HTERT RPE-1 (cell line): ENCODE results near the gene ATOH8.

Experiments
- in situ Hi-C: fragments of 300-500 bp; cut with MboI; formaldehyde crosslinking; loops from 4 replicates; pipeline ENCODE4 v1.14.3; 2020; ENCODE audit warnings: low sequenced_read_pairs

The ATOH8 gene

DNA sequence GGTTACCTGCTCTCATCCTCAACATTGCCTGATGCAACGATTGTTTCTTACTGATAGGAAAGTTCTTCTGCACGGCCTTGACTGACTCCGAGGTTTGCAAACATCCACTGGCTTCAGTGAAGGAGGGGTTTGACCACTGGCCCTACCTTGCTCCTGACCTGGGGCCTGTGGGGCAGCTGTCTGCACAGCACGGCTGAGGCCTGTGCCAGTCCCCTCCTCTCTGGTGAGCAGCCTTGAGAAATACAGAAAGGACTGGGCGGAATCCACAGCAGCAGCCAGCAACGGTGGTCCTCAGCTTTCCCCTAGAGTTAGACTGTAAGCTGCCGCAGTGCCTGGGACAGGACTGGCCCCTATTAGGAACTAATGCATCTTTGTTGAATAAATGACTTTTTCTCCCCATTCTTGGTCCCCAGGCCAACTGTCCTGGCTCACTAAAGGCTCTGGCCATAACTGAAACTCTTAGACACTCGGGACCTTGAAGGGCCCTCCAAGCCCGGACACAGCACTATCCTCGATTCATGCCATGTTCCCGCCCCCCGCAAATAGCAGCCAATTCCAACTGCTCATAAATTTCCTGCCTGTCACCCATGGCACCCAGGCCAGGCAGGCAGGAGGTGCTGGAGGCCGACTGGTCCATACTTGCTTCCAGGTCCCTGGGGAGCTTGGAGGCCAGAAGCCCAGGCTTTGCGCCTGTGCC lies 26.7 kb downstream of the ATOH8 start:
- in situ Hi-C loops, result no loop called here

DNA sequence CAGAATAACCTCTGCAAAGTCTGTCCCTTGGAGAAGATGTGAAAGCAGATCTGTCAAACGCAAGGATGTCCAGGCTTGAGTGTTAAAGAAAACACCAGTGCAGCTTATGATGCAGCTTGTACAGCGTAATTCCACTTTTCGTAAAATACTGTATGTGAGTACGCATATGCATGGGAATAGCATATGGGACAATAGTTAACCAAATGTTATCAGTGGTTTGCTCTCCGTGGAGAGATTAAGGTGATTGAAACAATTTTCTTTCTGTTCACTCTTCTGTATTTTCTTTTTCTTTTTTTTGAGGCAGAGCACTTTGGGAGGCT lies 27.2 kb downstream of the ATOH8 start:
- in situ Hi-C loops, result no loop called here

DNA sequence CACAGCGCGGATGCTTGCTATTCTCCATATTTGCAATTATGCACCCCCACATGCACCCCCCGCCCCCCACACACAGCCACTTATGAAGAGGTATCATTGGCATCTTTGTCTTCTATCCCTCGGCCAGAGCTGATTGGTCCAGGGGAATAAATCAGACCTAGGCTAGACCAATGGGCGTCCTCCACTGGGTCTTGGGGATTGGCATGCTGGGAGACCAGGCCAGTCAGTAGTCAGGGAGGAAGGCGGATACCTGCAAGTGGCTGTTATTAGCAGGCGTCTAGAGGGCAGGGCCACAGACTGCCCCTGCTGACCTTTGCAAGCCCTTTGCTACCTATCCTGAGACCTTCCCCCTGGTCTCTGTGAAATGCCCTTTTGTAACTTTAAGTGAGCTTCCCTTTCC lies 30.0 kb downstream of the ATOH8 start:
- in situ Hi-C loops, result no loop called here

DNA sequence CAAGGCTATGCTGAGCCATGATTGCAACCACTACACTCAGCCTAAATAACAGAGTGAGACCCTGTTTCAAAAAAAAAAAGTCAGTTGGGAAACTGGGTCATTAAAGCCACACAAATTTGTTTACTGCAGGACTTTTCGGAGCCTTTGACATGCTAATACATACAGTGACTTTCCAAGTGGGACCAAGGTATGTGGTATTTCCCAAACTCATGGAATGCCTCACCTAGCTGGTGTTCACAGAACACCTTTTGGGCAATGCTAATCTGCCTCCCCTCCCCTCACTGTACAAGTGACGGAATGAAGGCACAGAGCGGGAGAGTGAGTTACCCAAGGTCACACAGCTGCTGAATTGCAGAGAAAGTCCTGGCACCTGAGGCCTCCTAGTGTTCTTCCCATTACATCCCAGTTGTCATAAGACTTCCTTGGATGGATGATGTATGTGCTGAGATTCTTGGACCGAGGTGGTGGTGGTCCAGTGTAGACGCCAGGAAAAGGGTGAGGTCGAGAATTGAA lies 30.7 kb downstream of the ATOH8 start:
- in situ Hi-C loops, result no loop called here

DNA sequence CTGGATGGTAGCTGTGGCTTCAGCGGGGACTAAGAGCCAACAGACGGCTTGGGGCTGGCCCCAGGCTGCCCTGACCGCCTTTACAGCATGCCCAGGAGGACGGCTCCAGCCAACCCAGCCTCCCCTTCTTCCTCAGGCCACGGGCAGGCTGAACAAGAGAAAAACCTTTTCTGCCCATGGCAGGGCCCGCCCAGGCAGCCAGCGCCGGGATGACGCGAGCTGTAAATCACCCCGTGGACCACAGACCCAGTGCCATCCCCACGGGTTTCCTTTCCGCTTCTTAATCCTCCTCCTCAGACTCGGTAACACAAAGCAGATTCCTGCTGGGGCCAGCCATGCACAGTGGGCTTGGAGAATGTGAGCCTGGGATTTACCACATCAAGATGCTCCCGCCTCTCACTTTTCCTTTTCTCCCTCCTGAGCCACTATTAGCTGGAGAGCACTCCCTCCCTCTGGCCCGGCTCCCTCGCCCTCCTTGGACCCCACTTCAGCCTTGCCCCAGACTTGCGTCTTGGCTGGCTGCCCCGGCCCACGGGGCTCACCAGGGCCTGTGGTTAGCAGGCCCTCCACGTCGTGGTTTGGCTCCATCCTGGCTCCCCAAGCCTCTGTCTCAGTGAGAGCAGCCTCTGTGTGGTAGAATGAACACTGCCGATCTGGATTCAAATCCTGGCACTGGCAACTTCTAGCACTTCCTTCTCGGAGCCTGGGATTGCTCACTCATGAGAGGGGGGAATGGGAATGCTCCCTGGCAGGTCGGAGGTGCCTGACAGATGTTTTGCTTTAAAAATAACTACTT lies 31.4 kb downstream of the ATOH8 start:
- in situ Hi-C loops, result no loop called here

DNA sequence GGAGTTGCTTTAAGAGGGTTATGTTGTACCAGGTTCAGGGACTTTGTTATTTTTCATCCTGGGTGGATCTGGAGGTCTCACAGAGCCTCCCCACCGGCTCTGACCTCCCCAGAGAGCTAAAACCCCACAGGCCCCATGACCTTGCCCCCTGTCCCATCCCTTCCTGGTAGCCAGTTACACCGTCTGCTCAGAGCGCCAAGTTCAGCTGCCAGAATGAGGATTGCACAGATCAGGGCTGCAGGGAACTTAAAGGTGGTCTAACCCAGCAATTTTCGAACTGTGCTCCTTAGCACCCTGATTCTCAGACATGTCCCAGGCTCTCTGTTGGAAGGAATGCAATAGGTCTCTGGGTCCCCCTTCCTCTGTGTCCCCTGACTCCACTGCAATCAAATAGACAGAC lies 32.1 kb downstream of the ATOH8 start:
- in situ Hi-C loops, result no loop called here

DNA sequence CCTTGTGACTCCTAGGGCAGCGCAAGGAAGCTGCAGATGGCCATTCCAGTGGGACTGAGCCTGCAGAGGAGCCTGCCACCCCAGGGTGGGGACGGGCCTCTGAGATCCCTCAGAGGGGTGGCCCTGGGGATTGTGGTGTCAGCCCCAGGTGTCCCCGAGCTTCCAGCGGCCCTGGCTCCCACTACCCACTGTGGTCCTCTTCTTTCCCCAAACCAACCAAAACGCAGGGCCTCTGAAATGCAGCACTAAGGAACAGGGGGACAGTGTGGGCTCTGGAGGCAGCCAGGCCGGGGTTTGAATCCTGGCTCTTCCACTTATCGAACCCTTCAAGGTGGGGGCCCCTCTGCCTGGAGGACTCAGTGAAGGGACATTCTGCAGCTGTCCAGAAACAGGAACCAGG lies 32.7 kb downstream of the ATOH8 start:
- in situ Hi-C loops, result no loop called here

DNA sequence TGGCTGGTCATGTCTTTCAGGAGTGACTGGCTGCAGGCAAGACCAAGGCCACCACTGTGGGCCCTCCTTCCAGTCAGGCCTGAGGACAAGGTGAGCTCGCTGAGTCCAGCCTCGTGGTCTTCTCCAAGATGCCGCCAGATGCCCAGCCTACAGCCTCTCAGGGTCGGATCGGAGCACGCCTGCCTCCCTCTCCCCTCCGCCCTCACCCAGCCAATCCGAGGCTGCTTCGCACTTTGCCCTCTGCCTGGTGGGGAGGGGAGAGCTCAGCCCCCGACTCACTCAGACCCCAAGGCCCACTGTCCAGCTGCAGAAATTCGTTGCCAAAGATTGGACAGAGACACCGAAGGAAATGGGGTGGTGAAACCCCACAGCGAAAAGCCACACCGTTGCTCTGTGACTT lies 33.1 kb downstream of the ATOH8 start:
- in situ Hi-C loops, result no loop called here

DNA sequence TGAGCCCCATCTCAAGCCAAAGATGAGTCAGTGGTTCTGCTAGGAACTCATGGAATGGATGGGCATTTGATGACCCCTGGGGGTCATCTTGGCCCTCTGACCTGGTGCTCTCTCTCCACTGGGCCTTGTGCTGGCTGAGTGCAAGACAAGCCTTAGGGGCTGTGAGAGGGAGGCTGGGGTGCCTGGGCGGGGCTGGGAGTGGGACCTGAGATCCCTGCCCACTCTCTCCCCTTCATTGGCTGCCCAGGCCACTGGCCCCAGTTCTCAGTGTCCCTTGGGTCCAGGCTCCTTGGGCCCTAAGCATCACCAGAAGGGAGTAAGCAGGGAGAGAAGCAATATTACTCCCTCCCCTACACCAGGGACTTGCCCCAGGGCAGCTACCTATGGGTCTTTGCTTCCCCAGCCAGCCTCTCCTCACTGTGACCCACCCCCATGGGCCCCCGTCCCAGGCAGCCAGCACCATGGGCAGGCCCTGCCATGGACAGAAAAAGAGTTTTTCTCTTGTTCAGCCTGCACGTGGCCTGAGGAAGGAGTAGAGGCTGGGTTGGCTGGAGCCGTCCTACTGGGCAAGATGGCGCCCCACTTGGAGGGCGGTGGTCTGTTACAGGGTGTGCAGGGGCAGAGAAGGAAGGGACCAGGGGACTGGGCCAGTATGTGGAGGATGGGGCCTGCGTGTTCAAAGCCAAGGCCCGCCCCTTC lies 33.6 kb downstream of the ATOH8 start:
- in situ Hi-C loops, result no loop called here

DNA sequence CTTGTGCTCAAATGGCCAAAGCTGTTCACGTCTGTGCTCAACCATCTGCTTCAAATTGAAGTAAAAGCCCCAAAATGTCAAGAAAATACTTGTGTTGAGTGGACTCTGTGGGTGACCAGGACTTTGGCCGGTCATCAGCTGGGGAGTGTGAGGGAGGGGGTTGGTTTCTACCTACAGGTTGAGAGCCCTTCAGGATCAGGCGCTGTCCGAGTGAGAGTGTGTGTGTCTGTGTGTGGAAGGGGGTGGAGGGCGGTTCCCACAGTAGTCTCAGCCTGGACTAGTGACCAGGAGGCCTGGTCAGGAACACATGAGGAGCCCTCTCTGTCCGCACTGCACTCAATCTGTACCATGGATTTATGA lies 34.2 kb downstream of the ATOH8 start:
- in situ Hi-C loops, result no loop called here

DNA sequence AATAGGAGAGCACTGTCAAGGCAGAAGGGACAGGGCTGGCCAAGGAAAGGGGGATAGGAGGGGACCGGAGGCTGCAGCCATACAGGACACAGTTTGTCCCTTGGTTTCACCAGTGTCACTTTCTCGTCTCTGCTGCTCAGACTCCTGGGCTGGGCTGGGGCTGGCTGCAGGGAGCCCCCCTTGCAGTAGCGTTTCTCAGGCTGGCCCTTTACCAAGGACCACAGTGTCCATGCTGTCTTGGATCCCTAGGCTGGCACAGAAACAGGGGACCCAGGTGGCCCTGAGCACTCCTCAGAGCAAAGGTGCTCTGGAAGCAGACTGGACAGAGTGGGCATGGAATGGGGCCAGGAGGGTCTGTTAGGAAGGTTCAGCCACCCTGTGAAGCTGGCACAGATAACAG lies 34.8 kb downstream of the ATOH8 start:
- in situ Hi-C loops, result no loop called here

DNA sequence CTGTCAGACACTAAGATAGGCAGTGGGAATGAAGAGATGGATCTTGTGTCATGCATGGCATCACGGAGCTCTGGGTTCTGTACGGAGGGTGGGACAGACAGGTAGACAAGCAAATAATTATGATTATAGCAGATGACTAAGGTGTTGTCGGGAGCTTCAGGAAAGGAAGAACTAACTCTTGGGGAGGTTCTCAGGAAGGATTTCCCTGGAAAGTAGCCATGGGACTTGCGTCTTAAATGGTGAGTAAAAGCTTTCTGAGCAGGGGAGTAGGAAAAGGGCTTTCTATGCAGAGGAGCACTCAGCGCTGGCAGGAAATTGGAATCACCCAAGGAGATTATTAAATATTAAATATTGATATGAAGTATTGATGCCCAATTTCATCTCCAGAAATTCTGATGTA lies 35.5 kb downstream of the ATOH8 start:
- in situ Hi-C loops, result no loop called here

DNA sequence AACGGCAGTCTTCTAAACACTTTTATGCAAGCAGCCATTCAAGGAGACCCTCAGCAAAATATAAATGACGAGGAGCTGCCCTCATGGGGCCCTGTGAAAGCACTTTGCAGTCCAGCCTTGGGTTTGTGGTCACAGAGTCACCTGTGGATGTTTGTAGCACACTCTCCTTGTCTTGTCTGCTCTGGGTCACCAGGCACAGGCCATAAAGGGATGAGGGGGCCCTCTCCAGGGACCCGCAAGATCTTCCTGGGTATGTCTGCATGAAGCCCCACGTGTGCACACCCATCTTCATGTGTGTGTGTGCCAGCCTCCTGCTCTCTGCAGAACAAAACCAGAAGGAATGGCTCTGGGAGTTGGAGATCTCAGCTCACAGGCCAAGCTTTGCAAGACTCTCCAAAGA lies 36.2 kb downstream of the ATOH8 start:
- in situ Hi-C loops, result no loop called here

DNA sequence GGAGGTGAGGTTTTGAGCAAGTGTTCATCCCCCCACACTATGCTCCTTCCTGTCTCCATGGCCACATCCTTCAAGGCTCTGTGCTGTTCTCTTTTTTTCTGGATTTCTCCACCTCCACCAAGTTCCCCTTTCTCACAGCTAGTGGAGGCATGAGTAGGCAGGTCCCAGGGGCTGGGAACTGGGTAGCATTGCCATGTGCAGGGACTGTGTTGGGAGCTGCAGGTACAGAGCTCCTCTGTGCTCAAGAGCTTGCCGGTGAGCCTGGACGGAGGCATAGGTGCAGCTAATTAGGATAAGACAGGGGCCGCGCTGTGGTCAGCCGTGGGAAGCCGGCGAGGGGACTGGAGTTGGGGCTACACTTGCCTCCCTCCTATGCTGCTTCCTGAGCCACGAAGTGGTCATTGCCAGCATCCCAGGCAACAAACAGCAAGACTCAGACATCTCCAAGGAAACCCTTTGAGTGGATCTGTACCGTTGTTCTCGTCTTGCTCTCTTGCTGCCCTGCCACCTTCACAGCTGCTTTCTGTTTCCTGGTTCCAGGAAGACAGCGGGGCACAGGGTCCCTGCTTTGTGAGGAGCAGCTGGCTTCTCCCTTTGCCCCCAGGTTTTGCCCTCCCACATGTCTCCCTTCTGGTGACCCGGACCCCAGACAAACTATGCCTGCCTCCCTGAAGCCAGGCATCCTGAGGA lies 36.9 kb downstream of the ATOH8 start:
- in situ Hi-C loops, result no loop called here

DNA sequence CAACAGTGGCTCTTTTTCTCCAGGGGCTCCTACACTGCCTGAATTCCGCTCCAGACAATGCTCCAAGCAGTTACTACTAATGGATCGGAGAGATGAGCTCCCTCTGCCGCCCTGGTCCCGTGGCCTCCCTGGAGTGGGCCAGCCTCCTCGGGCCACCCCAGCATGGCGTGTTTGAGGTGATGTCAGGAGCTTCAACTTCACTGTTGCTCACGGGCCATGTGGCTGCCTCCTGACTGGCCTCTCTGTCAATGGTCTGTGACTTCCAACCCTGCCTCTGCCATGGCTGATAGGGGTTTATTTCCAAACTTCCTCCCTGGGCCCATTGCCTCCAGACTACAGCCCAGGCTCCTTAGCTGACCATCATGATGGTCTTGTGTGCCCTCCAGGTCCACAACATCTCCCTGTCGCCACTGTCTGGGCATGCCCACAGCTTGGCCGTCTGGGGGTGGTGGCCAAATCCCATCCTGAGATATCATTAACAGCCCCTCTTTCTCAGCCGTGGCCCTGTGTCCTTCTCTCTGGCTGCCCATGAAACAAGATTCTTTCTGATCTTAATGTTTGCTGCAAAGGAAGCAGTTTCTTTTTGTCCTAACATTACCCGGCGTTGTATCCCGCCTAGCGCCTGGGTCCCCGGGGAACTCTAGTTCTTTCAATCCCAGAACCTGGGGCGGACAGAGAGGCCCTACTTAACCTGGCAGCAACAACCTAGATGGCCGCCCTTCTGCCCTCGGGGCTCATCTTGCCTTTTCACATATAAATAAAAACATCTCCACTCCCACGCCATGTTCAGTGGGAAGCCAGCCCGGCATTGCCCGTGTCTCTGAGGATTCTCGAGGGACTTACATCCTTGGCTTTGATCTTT lies 38.1 kb downstream of the ATOH8 start:
- in situ Hi-C loops, result no loop called here

DNA sequence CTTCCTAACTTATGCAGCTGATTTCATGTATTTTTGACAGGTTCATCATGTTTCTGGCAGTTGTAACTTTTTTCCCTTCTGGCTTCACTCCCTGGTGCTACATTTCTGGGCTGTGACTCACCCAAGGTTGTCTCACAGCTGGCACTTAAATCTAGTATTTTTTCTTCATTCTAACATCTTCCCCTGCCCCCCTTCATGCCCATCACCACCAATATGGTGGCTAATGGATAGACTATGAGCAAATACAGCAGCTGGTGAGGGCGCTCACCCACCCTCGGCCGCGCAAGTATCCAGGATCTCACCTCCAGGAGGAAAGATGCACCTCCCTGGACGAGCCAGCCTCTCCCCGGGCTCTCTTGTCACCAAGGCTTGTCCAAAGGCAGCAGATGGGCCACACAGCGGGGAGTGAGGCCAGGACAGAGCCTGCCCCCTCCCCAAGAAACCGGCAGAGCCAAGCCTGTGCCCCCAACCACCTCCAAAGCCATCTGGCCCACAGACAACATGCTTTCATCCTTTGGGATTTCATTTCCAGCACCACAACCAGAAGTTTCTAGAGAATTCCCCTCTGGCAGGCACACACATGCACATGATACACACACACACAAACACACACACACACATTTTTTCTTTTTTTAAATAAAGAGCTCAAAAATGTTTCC lies 39.1 kb downstream of the ATOH8 start:
- in situ Hi-C loops, result no loop called here

DNA sequence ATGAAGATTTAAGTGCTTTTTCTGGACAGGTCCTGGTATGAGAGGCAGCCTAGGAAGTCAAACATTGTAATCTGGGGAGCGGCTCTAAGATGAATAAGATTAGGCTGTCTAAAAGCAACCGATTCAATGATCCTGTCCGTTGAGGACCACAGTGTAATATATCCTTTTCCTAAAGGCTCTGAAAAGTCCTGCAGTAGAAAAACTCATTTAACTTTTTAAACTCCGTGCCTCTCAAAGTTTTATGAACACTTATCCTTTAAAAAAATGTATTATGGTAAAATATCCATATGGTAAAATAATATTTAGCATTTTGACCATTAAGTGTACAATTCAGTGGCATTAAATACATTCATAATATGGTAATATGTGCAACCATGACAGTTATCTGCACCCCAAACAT lies 39.8 kb downstream of the ATOH8 start:
- in situ Hi-C loops, result no loop called here

DNA sequence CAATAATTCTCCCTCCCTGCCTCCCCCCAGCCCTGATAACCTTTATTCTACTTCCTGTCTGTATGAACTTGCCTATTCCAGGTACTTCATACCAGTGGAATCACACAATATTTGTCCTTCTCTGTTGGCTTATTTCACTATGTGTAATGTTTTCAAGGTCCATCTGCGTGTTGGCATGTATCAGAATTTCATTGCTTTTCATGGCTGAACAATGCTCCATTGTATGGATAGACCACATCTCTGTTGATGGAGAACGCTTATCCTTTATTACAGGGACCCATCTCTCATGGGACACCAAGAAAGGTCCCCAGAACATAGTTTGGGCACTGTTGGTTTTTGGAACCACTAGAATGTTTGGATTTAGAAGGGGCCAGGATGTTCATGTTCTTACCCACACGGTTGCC lies 40.2 kb downstream of the ATOH8 start:
- in situ Hi-C loops, result no loop called here

DNA sequence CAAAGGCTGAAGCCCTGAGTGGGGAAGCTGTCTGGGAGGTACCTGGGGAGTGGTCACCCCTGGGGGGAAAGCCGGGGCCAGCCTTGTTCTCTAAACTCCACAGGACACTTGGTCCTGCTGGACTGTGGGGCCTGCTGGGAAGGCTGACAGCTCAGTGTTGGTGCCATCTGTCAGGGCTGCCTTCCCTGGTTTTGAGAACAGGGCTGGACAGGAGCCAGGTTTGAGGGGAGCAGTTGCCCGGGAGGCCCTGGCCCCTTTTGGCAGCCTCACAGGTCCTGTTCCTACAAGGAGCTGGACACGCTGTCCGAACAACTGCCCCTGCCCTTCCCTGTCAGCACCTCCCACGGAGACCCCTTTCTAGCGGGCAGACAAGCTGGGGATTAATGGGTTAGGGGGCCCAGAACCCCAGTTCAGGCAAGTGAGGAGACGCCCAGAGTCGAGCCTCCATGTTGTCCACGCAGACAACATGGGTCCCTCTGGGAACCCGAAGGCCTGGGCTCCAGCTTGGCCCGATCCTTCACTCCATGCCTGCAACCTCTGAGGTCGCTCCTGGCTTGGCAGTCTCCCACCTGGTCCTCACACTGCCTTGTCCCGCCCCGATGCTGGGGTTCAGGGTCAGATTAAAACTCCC lies 40.8 kb downstream of the ATOH8 start:
- in situ Hi-C loops, result no loop called here
